HuH-7 (cell line): ENCODE measurements around the gene OR5F1.

Experiments
- DNase-seq: peaks from one replicate; pipeline ENCODE4 v3.0.0; 2011; ENCODE audit warnings: low spot score

Gene OR5F1

DNA sequence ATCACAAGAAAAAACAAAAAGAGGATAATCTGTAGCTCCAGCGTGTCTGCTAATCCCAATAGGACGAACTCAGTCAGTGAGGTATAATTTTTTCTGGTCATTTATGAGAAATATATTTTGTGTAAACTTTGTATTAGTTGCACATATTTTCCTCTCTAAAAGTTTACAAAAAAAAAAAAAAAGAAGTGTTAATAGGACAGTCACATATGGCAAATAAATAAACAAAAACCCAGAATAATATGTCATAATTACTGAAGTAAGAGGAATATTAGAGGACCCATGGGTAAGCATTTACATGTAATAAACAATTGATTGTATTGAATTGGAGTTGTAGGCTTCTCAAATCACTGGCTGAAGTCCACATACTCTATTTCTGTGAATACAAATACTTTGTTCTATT, at the start of gene OR5F1:
Gene OR5F1 (minus strand): TSS at position 101 of the 400 bp plus-strand sequence. CDS start 0 bp downstream, at position 101.
- no peak for DNase-seq

DNA sequence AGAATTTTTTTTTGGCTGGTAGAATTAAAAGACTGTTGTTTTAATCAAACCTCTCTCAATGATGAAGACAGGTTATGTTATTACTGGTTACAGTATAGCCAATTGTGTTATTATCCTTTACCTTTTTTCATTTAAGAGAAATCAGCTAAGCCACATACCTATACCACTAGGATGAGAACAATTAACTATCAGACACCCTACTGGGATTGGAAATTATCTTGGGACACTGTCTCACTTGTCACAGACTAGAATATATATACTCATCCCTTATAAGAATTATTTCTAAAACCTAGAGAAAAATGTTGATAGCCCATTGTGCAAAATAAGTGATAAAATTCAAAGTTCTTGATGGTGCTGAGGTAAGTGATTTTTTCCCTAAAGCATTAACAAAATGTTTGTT, 32.9 kb upstream of the OR5F1 start, which contains the start of gene OR5AS1:
Gene OR5AS1 (plus strand): TSS at position 301 of the 400 bp plus-strand sequence. CDS start 2,765 bp downstream, outside the sequence.
- no peak for DNase-seq

DNA sequence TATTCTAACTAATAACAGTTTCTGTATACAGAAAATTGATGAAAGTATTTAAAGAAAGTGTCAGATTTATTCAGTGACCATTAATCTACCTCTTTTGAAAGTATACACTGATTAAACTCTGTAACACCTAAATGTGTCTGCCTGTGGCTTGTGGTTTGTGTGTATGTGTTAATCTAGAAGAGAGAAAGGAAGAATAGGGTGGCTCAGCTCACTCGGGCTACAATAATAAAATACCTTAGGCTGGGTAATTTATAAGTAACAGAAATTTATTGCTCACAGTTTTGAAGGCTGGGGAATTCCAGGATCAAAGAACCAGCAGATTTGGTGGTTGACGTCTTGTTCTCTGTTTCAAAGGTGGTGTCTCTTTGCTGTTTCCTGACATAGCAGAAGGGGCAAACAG, 19.4 kb upstream of the OR5F1 start:
- no peak for DNase-seq

DNA sequence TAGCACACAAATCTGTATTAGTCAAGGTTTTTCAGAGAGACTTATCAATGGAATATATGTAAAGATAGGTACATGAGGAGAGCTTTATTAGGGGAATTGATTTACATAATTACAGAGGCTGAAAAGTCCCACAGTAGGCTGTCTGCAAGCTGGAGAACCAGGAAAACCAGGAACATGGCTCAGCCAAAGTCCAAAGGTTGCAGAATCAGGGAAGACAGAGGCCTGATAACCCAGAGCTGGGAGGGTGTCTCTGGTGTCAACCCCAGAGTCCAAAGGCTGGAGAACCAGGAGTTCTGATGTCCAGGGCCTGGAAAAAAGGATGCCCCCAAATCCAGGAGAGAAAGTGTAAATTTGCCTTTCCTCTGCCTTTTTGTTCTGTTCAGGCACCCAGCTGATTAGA, 16.3 kb upstream of the OR5F1 start:
- no peak for DNase-seq

DNA sequence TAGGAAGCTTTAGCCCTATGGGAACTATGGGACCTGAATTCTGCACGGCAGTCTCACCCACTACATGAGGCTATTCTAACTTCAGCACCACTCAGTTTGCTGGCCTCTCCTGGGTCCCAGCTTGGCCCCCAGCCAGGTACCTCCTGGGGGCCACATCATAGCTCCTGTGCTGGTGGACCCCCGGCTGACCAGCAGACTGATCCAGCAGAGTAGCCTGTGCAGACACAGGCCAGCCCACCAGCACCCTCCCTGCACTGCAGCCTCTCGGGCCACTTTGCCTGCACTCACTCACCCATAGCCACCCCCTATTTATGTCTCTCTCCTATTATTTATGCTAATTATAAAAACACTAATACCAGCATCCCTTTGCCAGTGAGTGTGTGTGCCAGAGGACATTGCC, 23.5 kb downstream of the OR5F1 start:
- no peak for DNase-seq

DNA sequence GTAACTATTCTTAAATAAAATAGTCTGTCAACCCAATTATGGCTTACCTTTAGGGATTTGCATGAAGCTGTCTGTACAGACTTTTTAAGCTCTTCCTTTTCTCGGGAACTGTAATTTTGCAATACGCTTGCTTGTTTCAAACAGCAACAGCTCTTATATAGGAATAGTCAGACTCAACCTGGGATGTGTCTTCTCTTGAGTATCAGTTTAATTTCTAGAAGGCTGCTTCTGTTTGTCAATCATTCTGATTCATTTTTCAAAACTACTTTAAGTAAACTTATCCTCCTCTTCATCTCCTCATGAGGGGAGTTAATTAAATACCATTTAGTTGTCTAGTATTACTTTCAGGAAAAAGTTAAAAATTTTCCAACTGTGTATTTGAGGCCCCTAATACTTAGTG, 24.6 kb downstream of the OR5F1 start, which contains the start of gene OR10AG1:
Gene OR10AG1 (minus strand): TSS at position 101 of the 400 bp plus-strand sequence. CDS start 38 bp downstream, at position 63.
- no peak for DNase-seq

DNA sequence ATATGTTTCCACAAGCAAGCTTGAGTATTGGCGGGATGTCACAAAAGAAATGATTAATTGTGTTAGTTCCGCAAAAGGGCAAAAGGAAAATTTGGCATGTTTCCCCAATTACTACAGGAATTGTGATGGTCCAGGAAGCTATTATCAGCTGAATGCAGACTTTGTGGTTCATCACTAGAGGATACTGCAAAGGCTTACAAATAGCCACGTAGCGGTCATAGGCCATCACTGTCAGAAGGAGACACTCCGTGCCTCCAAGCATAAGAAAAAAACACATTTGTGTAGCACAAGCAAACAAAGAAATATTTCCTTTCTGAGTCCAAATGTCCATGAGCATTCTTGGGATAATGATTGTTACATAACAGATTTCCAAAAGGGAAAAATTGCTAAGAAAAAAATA, 26.5 kb downstream of the OR5F1 start:
- no peak for DNase-seq

DNA sequence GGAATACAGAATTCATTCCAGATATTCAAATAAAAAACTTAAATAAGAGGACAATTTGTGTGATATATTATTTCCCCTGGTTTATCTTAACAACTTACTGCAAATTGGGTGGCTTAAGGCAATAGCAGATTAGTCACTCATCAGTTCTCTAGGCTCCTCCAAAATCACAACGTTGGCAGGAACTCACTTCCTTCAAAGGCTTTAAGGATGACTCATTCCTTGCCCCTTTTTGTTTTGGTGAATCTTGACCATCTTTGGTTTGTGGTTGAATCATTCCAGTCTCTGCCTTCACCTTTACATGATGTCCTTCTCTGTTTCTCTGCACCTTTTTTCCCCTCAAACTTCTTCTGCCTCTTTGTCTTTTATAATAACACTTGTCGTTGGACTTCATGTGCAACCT, 28.0 kb downstream of the OR5F1 start:
- DNase-seq = no peak

DNA sequence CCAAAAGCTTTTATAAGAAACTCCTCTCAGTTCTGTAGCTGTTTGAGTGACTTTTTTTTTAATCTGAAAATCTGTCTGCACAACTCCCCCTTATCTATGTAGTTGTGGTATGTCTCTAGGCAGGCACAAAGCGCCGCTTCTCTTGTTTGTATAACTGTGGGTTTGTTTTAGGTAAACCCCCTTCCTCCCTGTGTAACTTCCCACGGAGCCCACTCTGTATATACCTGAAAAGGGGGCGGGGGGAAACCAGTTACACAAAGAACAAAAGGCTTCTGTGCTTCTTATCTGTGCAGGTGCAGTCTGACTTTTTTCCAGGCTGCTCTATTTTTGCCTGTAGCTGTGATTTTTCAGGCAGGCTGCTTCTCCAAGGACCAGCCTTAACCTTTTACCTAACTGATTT, 37.9 kb downstream of the OR5F1 start:
- no peak for DNase-seq

DNA sequence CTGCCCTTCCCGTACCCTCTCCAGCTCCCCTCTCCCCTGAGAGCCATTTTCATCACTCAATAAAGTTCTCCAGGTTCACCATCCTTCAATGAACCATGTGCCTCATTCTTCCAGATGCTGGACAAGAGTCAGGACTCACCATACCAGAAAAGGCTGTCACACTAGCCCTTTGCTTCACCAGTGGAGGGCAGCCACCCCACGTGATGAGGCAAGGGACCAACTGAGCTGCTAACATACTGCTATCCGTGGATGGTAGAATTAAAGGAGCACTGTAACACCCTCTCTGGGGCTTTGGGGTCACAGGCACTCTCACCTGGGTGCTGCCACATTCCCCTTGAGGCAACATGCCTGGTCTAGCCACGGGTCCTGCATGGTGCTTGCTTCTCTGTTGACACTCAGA, 45.1 kb downstream of the OR5F1 start:
- DNase-seq = no peak
